ENCODE results near the gene MT1HL1. TPM values are rescaled to one million over a fixed set of nuclear protein-coding genes. Genes with fewer than 3 reads are reported as not detected.
"Not testable (repeated sequence)": the region's sequence is repeated elsewhere in the genome, so short reads cannot be mapped to it uniquely, and the experiment has no call there.

MT1HL1 gene
- total and polyA plus RNA-seq, 7 donors: not detected

DNA sequence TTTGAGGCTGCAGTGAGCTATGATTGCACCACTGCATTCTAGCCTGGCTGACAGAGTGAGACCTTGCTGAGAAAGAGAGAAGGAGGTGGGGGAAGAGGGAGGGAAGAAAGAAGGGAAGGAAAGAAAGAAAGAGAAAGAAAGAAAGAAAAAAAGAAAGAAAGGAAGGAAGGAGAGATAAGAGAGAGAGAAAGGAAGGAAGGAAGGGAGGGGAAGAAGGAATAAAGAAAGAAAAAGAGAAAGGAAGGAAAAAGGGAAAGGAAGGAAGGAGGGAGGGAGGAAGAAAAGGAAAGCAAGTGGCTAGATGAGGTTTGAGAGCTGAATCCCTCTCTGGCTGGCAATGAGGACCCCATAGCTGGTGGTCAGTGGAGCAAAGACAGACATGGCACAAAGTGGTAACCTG, 20.4 kb downstream of the MT1HL1 start:
- Histone ChIP-seq H3K27me3 (no peaks in the 10 kb centered on the region), H3K36me3 (no peaks in the 10 kb centered on the region), H3K4me3 (no peak overlapping the region), H3K9me3 (no peaks in the 10 kb centered on the region), H3K4me1 (no peaks in the 10 kb centered on the region), H3K27ac (no peak overlapping the region)
- DNase-seq: no peak
- intact Hi-C loops (cut with DNase I): no loop called here
- no peak for TF ChIP-seq POLR2AphosphoS5 (IDR thresholded peaks at IDR 0.05)
- TF ChIP-seq POLR2A (IDR thresholded peaks at IDR 0.05): no peak
- TF ChIP-seq, protein P1, sequence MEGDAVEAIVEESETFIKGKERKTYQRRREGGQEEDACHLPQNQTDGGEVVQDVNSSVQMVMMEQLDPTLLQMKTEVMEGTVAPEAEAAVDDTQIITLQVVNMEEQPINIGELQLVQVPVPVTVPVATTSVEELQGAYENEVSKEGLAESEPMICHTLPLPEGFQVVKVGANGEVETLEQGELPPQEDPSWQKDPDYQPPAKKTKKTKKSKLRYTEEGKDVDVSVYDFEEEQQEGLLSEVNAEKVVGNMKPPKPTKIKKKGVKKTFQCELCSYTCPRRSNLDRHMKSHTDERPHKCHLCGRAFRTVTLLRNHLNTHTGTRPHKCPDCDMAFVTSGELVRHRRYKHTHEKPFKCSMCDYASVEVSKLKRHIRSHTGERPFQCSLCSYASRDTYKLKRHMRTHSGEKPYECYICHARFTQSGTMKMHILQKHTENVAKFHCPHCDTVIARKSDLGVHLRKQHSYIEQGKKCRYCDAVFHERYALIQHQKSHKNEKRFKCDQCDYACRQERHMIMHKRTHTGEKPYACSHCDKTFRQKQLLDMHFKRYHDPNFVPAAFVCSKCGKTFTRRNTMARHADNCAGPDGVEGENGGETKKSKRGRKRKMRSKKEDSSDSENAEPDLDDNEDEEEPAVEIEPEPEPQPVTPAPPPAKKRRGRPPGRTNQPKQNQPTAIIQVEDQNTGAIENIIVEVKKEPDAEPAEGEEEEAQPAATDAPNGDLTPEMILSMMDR (IDR thresholded peaks at IDR 0.05): no peak
- no peak for TF ChIP-seq EP300 (IDR thresholded peaks at IDR 0.05)

DNA sequence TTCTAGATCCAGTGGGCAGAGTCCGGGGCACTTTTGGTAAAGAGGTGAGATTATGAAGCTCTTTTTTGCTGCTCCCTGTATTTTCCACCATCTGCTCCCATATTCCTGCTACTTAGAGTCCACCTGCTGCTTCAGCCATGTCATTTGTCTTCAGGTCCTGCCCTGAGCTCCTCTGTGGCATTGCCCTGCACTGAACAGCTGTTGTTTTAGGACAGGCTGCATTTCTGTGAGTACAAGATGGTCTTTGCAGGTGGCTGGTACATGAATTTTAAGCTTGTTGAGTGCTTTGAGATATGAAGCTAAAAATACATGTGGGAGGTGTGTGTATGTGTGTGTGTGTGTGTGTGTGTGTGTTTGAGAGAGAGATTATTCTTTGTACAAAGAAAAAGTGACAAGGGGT, 21.9 kb downstream of the MT1HL1 start:
- intact Hi-C loops (cut with DNase I): no loop called here
- Histone ChIP-seq H3K27ac (no peak overlapping the region), H3K4me3 (no peak overlapping the region), H3K27me3 (no peaks in the 10 kb centered on the region), H3K9me3 (no peaks in the 10 kb centered on the region), H3K4me1 (no peaks in the 10 kb centered on the region), H3K36me3 (no peaks in the 10 kb centered on the region)
- no peak for DNase-seq
- 78 to 97% methylated on average over 1 of the region's 1 CpG for WGBS, 2 donors
- TF ChIP-seq, protein P1 (IDR thresholded peaks at IDR 0.05): no peak
- TF ChIP-seq EP300 (IDR thresholded peaks at IDR 0.05): no peak
- TF ChIP-seq POLR2A (IDR thresholded peaks at IDR 0.05): no peak
- TF ChIP-seq POLR2AphosphoS5 (IDR thresholded peaks at IDR 0.05): no peak

DNA sequence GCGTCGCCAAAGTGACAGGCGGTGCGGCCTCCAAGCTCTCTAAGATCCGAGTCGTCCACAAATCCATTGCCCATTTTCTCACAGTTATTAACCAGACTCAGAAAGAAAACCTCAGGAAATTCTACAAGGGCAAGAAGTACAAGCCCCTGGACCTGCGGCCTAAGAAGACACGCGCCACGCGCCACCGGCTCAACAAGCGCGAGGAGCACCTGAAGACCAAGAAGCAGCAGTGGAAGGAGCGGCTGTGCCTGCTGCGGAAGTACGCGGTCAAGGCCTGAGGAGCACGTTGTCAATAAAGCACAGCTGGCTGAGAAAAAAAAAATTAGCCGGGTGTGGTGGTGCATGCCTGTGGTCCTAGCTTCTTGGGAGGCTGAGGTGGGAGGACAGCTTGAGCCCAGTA, 22.8 kb downstream of the MT1HL1 start:
- H3K27me3 ChIP-seq; H3K4me3 ChIP-seq; H3K27ac ChIP-seq; intact Hi-C loops (cut with DNase I); DNase-seq; H3K36me3 ChIP-seq; H3K9me3 ChIP-seq; H3K4me1 ChIP-seq: not testable (repeated sequence)
- 93 to 95% methylated on average over 20 of the region's 20 CpGs for WGBS, 2 donors

DNA sequence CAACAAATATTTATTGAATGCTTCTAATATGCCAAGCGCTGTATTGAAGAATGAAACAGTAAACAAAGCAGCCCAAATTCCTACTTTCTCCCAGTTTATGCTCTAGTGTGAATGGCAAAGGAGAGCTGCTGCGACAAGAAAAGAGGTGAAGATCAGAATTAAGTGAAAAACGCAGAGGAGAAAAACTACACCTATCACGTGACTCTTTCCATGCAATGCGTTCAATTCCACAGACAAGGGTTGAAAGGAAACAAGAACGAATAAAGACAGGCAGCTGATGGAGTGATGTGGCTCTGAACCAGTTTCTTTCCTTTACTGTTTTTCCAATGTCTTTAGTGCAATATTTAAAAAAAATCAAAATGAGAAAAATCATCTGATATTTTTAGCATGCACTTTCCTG, 23.6 kb downstream of the MT1HL1 start:
- H3K27me3 ChIP-seq: no peaks in the 10 kb centered on the region
- H3K4me1 ChIP-seq: no peaks in the 10 kb centered on the region
- no peak overlapping the region for H3K27ac ChIP-seq
- TF ChIP-seq POLR2AphosphoS5 (IDR thresholded peaks at IDR 0.05) (no peak), POLR2A (IDR thresholded peaks at IDR 0.05) (no peak)
- no peaks in the 10 kb centered on the region for H3K9me3 ChIP-seq
- H3K36me3 ChIP-seq: no peaks in the 10 kb centered on the region
- WGBS, 2 donors: 89 to 92% methylated on average over 6 of the region's 6 CpGs
- intact Hi-C loops (cut with DNase I): no loop called here
- no peak overlapping the region for H3K4me3 ChIP-seq
- no peak for DNase-seq

DNA sequence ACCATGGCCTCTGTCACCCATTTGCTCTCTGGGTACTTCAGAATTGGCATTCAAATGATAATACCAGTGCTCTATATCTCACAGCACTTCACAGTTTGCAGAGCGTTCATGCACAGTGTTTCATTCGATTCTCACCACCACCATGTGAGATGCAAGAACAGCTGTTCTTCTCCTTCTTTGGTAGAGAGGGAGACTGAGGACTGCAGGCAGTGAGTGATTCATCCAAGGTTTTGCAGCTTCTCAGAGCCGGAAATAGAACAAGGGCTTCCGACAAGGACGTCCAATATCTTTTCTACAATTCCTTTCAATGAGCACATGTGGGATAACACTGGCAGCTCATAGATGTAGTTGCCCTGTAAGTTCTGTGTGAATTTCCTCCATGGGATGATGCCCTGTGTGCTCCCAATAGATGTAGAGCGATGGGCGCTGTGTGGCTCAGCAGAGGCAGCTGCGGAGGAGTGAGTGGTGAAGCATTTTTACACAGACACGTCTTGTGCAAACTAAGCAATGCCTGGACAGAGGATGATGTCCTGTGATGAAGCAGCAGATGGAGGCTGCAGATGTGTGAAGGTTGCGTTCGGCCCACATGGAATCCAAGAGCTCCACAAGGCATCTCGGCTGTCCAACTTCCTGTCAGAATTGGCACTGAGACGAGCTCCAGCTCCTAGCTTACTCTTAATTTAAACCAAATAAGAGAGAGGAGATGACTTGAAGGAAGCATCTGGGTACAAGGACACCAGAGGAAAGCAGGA, 24.9 kb downstream of the MT1HL1 start:
- TF ChIP-seq, protein P1 (IDR thresholded peaks at IDR 0.05): no peak
- TF ChIP-seq POLR2AphosphoS5 (IDR thresholded peaks at IDR 0.05): no peak
- TF ChIP-seq POLR2A (IDR thresholded peaks at IDR 0.05): no peak
- no peak for TF ChIP-seq EP300 (IDR thresholded peaks at IDR 0.05)
- Histone ChIP-seq H3K27ac (no peak overlapping the region), H3K4me3 (no peak overlapping the region), H3K9me3 (no peaks in the 10 kb centered on the region), H3K36me3 (no peaks in the 10 kb centered on the region), H3K4me1 (no peaks in the 10 kb centered on the region), H3K27me3 (no peaks in the 10 kb centered on the region)
- WGBS, 2 donors: 83 to 90% methylated on average over 13 of the region's 13 CpGs
- intact Hi-C loops (cut with DNase I): no loop called here
- DNase-seq: no peak

DNA sequence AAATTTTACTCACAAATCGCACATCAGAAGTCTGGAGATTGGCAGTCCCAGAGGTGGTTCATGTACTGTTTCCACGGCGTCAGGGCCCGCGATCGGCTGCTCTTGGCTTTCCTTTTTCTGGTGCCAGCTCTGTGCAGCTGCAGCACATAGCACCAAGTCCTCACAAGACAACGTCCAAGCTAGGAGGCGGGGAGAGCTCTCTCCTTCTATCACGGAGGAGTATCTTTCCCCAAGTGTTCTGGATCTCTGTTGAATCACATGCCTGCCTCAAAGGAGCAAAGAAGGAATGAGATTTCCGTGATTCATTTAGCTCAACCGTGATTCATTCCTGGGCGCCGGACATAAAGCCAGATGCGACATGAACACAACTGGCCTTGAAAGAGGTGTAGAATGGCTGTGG, 25.5 kb downstream of the MT1HL1 start:
- no peaks in the 10 kb centered on the region for H3K9me3 ChIP-seq
- no peak for DNase-seq
- TF ChIP-seq POLR2AphosphoS5 (IDR thresholded peaks at IDR 0.05): no peak
- TF ChIP-seq, protein P1 (IDR thresholded peaks at IDR 0.05): no peak
- no peak for TF ChIP-seq EP300 (IDR thresholded peaks at IDR 0.05)
- no peak for TF ChIP-seq POLR2A (IDR thresholded peaks at IDR 0.05)
- no peak overlapping the region for H3K27ac ChIP-seq
- H3K27me3 ChIP-seq: no peaks in the 10 kb centered on the region
- H3K4me1 ChIP-seq: no peaks in the 10 kb centered on the region
- H3K4me3 ChIP-seq: no peak overlapping the region
- intact Hi-C loops (cut with DNase I): no loop called here
- 93% methylated on average over 14 of the region's 14 CpGs for WGBS, 2 donors
- no peaks in the 10 kb centered on the region for H3K36me3 ChIP-seq

All from sigmoid colon (tissue), 7 donors.